Measurements from ENCODE around the gene S100A8. TPM values are rescaled to one million over a fixed set of nuclear protein-coding genes. Genes with fewer than 3 reads are reported as not detected.

S100A8 gene
- total RNA-seq, 4 donors from 2014 or later = 50.4 to 402 (median 59.6) TPM

DNA sequence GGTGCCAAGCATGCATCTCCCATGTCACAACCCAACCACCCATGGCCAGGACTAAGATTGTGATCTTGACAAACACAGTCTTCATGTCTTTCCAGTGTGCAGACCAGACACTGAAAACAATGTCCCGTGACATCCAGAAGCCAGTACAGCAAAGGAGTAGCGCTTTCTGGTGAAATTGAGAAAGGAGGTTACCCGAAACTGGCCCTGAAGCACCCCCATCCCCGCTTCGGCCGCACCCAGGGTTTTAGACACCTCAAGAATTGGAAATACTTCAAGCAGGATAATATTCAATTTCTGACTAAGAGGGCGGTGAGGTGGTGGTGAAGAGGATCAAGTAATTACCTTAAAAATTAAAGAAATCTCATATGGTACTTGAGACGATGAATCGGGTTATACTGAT lies 10.6 kb upstream of the S100A8 start:
- ATAC-seq (ENCODE audit: low FRiP score) (no peak), DNase-seq (ENCODE audit: low spot score) (no peak)
- TF ChIP-seq, protein P1, sequence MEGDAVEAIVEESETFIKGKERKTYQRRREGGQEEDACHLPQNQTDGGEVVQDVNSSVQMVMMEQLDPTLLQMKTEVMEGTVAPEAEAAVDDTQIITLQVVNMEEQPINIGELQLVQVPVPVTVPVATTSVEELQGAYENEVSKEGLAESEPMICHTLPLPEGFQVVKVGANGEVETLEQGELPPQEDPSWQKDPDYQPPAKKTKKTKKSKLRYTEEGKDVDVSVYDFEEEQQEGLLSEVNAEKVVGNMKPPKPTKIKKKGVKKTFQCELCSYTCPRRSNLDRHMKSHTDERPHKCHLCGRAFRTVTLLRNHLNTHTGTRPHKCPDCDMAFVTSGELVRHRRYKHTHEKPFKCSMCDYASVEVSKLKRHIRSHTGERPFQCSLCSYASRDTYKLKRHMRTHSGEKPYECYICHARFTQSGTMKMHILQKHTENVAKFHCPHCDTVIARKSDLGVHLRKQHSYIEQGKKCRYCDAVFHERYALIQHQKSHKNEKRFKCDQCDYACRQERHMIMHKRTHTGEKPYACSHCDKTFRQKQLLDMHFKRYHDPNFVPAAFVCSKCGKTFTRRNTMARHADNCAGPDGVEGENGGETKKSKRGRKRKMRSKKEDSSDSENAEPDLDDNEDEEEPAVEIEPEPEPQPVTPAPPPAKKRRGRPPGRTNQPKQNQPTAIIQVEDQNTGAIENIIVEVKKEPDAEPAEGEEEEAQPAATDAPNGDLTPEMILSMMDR (IDR thresholded peaks at IDR 0.05) = no peak

DNA sequence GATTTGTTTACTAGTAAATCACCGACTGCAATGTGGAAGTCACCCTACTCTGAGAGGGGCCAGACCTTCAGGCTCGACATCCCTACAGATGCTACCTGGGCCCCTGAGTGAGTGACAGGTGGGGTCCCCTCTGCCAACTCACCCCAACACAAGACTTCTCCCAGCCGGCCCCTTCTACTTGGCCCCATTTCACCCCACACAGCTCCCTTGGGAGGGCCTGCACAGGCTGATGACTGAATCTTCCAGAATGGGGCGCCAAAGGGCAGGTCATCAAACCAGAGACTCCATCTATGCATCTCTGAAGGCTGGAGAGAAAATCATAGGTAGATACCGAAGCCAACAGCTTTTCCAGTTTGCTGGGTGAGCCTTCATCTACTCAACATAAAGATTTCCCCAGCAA lies 9.4 kb upstream of the S100A8 start:
- DNase-seq (ENCODE audit: low spot score) (no peak), ATAC-seq (ENCODE audit: low FRiP score) (no peak)
- TF ChIP-seq, protein P1 (IDR thresholded peaks at IDR 0.05) = no peak

DNA sequence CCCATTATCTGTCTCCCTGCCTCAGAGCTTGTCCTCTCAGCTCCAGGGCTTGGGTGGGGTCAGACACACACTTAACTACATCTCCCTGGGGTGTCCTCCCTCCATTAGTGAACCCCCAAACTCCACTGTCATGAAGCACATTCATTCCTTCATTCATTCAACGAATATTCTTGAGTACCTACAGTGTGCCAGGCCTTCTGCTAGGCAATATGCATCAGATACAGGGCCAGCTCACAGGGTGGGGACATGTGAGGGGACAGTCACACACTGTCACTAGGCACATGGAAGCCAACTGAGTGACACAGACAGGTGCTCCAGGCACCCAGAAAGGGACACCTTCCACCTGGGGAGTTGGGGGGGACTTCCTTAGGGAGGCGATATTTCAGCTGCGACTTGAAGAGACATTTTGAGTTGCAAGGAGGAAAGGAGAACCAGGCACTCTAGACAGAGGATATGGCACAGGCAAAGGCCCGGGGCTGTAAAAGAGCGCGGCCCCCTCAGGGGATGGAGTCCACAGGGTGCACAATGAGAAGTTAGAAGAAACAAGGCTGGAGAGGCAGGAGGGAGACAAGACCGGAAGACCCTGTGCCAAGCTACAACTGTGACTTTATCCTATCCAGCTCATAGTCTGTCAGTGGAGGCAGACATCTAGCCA lies 8.7 kb upstream of the S100A8 start:
- DNase-seq (ENCODE audit: low spot score) (no peak), ATAC-seq (ENCODE audit: low FRiP score) (no peak)
- TF ChIP-seq, protein P1 (IDR thresholded peaks at IDR 0.05) = no peak

DNA sequence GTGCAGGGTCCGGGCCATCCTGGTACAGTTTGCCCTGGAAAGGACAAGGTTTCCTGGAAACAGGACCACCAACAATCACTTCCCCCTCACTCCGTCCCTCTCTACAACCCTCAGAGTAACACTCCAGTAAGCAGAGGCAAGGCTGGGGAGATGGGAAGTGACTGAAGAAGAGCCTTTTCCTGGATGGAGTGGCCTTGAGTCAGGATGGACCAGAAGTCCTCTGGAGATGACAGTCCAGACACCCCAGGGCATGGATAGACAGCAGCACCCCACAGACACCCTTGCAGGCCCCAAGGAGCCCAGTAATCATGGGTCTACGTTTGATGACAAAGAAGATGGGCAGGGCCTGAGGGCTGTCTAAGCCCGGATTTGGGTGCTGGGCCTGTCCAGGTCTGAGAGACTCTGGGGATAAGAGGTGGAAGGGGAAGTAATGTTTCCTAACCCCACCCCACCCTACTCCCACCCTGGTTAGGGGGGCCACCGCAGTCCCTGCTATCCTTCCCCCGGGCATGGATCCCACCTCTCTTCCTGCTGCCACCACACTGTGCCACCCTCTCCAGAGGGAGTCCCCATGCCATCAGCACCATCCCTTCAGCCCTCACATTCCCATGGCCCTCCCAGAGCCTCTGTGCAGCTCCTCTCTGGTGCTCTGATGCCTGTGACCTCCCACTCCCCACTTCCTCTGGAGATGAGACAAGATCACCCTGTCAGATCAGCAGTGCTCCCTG lies 7.2 kb upstream of the S100A8 start:
- ATAC-seq (ENCODE audit: low FRiP score) (no peak), DNase-seq (ENCODE audit: low spot score) (no peak)
- TF ChIP-seq, protein P1 (IDR thresholded peaks at IDR 0.05) = no peak

DNA sequence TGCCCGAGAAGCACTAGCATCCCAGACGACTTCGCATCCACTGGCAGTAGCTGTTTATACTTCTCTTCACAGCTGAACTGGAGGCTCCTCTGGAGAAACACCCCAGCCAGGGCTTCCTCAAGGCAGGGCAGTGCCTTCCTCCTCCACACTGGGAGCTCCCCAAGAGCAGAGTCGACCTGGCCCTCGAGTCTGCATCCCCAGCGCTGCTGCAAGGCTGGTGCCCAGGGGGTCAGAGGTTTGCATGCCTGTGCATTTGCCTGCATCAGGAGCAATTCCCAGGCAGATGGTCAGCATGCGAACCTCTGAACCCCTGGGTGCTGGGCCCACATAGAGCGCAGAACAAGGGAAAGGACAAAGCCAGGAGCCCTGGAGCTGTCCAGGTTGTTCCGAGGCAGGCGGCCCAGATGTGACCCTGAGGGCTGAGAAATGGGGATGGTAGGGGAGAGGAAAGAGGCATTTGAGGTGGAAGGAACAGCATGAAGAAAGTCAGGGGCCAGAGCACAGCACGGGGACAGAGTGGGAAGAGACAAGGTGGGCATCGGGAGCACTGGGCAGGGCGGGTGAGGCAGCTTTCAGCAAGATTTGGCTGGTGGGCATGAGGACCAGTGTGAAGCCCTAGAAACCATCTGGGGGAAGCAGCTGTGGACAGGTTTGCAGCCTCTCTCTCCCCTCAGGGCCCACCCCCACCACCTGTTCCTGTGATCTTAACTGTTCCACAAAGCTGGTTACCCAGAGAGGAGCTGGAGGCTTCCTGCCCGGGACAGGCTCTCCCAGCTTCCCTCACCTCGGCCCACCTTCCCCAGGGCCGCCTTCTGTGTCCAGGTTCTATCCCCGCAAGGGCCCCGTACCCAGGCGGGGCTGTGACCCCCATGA lies 6.4 kb upstream of the S100A8 start:
- TF ChIP-seq, protein P1 (IDR thresholded peaks at IDR 0.05) = no peak
- no peak for DNase-seq (ENCODE audit: low spot score)
- ATAC-seq (ENCODE audit: low FRiP score) = no peak

DNA sequence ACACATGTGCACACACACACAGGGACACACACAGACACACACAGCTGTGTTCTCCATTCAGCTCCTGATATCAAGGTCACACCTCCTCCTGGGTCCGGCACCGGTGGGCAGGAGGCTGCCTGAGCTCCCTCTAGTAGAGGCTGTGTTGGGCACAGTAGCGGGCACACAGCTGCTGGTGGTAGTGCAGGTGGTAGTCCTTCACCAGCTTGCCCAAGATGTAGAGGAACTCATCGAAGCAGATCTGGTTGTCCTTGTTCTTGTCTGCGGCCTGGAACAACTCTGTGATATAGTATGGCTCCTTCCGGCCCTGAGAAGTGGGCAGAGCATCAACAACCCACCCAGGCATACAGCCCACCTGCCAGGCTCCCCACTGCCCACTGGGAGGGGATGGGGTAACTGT lies 5.6 kb upstream of the S100A8 start:
- ATAC-seq (ENCODE audit: low FRiP score) (no peak), DNase-seq (ENCODE audit: low spot score) (no peak)
- TF ChIP-seq, protein P1 (IDR thresholded peaks at IDR 0.05) = no peak
